Neural cell (in vitro differentiated cells): Measurements from ENCODE around the gene NCEH1. TPM values are rescaled to one million over a fixed set of nuclear protein-coding genes. Genes with fewer than 3 reads are reported as not detected.
"Not testable (repeated sequence)": the region's sequence is repeated elsewhere in the genome, so short reads cannot be mapped to it uniquely, and the experiment has no call there.

ENCODE experiments used
- H2AFZ ChIP-seq: fragments of 200-600, 300-800 bp; sonication (generic), shearing (Covaris generic); 2 replicates; pipeline ENCODE4 v1.6.0; 2014; ENCODE audit warnings: low read depth, mild to moderate bottlenecking, antibody characterized with exemption, low read length, moderate library complexity
- H3F3A ChIP-seq: fragments of 200-600 bp; shearing (Covaris generic); 2 replicates; pipeline ENCODE4 v1.6.1; 2016; ENCODE audit warnings: mild to moderate bottlenecking, moderate library complexity, mixed read lengths, antibody characterized with exemption, low read length; ENCODE audit not compliant: insufficient read depth, poor library complexity, severe bottlenecking
- H3K27ac ChIP-seq: fragments of 200-600, 300-800 bp; sonication (generic), shearing (Covaris generic); 2 replicates; pipeline ENCODE4 v1.5.1; 2014; ENCODE audit warnings: mild to moderate bottlenecking, low read length, moderate library complexity
- H3K27me3 ChIP-seq: fragments of 300-800, 200-600 bp; sonication (generic), shearing (Covaris generic); 2 replicates; pipeline ENCODE4 v1.6.0; 2014; ENCODE audit warnings: mild to moderate bottlenecking, low read depth, low read length, moderate library complexity; ENCODE audit not compliant: insufficient read depth
- H3K36me3 ChIP-seq: fragments of 300-800, 200-600 bp; sonication (generic), shearing (Covaris generic); 2 replicates; pipeline ENCODE4 v1.5.1; 2014; ENCODE audit warnings: mild to moderate bottlenecking, antibody characterized with exemption, low read length, moderate library complexity; ENCODE audit not compliant: insufficient read depth
- H3K4me2 ChIP-seq: fragments of 300-800, 200-600 bp; sonication (generic), shearing (Covaris generic); 2 replicates; pipeline ENCODE4 v1.6.0; 2014; ENCODE audit warnings: mild to moderate bottlenecking, low read length
- H3K4me3 ChIP-seq: fragments of 300-800, 200-600 bp; sonication (generic), shearing (Covaris generic); 2 replicates; pipeline ENCODE4 v1.5.1; 2014; ENCODE audit warnings: mild to moderate bottlenecking, low read length, moderate library complexity
- H3K79me2 ChIP-seq: fragments of 200-600 bp; shearing (Covaris generic); replicated peaks from 2 replicates; pipeline ENCODE4 v1.6.0; 2014; ENCODE audit warnings: mild to moderate bottlenecking, low read length, moderate library complexity; ENCODE audit not compliant: insufficient read depth
- H3K9ac ChIP-seq: fragments of 300-800, 200-600 bp; sonication (generic), shearing (Covaris generic); 2 replicates; pipeline ENCODE4 v1.6.1; 2016; ENCODE audit warnings: mild to moderate bottlenecking, low read length, mixed read lengths
- H3K9me2 ChIP-seq: fragments of 200-600 bp; shearing (Covaris generic); 2 replicates; pipeline ENCODE4 v1.6.1; 2016; ENCODE audit warnings: mild to moderate bottlenecking, low read length, mixed read lengths; ENCODE audit not compliant: insufficient read depth
- H3K9me3 ChIP-seq: fragments of 200-600, 300-800 bp; sonication (generic), shearing (Covaris generic); 2 replicates; pipeline ENCODE4 v1.6.1; 2016; ENCODE audit warnings: mild to moderate bottlenecking, mixed run types, low read length, moderate library complexity, mixed read lengths
- H4K20me1 ChIP-seq: fragments of 200-600 bp; shearing (Covaris generic); 2 replicates; pipeline ENCODE4 v1.6.1; 2016; ENCODE audit warnings: mild to moderate bottlenecking, mixed run types; ENCODE audit not compliant: insufficient read depth
- EP300 ChIP-seq: fragments of 450-650 bp; conservative IDR thresholded peaks from 2 replicates; pipeline ENCODE4 v1.6.1; 2014; ENCODE audit warnings: antibody characterized with exemption, mild to moderate bottlenecking, moderate library complexity; ENCODE audit not compliant: poor library complexity, severe bottlenecking
- MXI1 ChIP-seq: fragments of 450-650 bp; conservative IDR thresholded peaks from 2 replicates; pipeline ENCODE4 v1.6.1; 2014; ENCODE audit warnings: antibody characterized with exemption, mild to moderate bottlenecking; ENCODE audit not compliant: poor library complexity, severe bottlenecking
- POLR2AphosphoS5 ChIP-seq: IDR thresholded peaks from 2 replicates; pipeline ENCODE4 v1.6.1; 2012
- RAD21 ChIP-seq: fragments of 450-650 bp; conservative IDR thresholded peaks from 2 replicates; pipeline ENCODE4 v1.6.1; 2014; ENCODE audit warnings: antibody characterized with exemption, mild to moderate bottlenecking, moderate library complexity
- SMC3 ChIP-seq: fragments of 450-650 bp; conservative IDR thresholded peaks from 2 replicates; pipeline ENCODE4 v1.6.1; 2014; ENCODE audit warnings: antibody characterized with exemption, mild to moderate bottlenecking, moderate library complexity; ENCODE audit not compliant: poor library complexity
- TAF1 ChIP-seq: IDR thresholded peaks from 2 replicates; pipeline ENCODE4 v1.6.1; 2012; ENCODE audit warnings: low read depth
- polyA plus RNA-seq: library from polyadenylated mRNA; depleted of rRNA; stranded (reverse); fragments of >200 nt; gene quantifications from 2 replicates; pipeline ENCODE4 v1.2.3, GENCODE V29; 2014
- TF ChIP-seq, protein P1 (sequence below): fragments of 450-650 bp; IDR thresholded peaks from 2 replicates; pipeline ENCODE4 v1.5.1; 2014; ENCODE audit warnings: antibody characterized with exemption, mild to moderate bottlenecking, moderate library complexity; ENCODE audit not compliant: poor library complexity, severe bottlenecking

The NCEH1 gene
- polyA plus RNA-seq, 1 donor from 2014 or later = 2.1 TPM

DNA sequence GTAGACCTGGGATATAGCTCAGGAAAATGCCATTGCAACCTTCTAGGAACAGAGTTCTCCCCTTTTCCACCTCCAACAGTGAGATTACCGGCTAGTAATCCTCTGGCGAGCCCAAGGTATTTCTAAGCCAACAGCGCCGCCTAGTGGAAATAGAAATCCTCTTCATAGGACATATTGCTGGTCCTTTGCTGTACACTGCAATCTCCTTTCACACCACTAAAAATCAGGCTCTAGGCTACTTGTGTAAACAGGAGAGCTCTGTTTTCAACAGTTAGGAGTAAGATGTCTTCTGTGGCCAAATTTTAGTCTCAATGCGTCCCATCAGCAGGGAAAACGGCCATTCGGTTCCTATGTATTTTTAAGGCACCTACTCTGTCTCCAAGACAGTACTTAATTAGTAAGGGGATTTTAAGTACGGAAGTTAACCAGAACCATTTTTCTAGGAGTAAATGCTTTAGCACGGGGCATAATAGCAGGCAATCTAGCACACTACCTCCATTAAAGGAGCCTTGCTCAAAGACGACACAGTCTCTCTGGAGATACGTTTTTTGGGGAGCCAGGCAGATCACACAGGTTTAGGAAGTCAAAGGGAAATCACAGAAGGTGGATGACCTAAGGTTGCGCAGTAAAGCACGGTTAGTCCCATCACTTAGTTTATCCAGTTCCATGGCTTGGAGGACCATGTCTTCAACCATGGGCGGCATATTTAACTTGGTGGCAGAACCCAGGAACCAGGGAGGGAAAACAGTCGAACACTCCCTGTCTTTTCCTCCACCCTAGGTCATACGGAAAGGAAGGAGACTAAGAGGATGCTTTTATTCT, 43.8 kb downstream of the NCEH1 start:
- Histone ChIP-seq H3F3A (no peaks in the 10 kb centered on the region), H3K27me3 (no peaks in the 10 kb centered on the region), H3K4me3 (no peak overlapping the region), H3K79me2 (no peaks in the 10 kb centered on the region), H3K27ac (no peak overlapping the region), H3K9me2 (no peaks in the 10 kb centered on the region), H3K36me3 (no peaks in the 10 kb centered on the region), H2AFZ (no peak overlapping the region), H4K20me1 (no peaks in the 10 kb centered on the region), H3K9me3 (no peaks in the 10 kb centered on the region), H3K4me2 (no peak overlapping the region), H3K9ac (no peak overlapping the region)
- TF ChIP-seq, protein P1, sequence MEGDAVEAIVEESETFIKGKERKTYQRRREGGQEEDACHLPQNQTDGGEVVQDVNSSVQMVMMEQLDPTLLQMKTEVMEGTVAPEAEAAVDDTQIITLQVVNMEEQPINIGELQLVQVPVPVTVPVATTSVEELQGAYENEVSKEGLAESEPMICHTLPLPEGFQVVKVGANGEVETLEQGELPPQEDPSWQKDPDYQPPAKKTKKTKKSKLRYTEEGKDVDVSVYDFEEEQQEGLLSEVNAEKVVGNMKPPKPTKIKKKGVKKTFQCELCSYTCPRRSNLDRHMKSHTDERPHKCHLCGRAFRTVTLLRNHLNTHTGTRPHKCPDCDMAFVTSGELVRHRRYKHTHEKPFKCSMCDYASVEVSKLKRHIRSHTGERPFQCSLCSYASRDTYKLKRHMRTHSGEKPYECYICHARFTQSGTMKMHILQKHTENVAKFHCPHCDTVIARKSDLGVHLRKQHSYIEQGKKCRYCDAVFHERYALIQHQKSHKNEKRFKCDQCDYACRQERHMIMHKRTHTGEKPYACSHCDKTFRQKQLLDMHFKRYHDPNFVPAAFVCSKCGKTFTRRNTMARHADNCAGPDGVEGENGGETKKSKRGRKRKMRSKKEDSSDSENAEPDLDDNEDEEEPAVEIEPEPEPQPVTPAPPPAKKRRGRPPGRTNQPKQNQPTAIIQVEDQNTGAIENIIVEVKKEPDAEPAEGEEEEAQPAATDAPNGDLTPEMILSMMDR = peak; percentile 93
- TF ChIP-seq EP300 = no peak
- peak; percentile 86 for TF ChIP-seq SMC3
- peak; percentile 93 for TF ChIP-seq RAD21
- no peak for TF ChIP-seq MXI1

DNA sequence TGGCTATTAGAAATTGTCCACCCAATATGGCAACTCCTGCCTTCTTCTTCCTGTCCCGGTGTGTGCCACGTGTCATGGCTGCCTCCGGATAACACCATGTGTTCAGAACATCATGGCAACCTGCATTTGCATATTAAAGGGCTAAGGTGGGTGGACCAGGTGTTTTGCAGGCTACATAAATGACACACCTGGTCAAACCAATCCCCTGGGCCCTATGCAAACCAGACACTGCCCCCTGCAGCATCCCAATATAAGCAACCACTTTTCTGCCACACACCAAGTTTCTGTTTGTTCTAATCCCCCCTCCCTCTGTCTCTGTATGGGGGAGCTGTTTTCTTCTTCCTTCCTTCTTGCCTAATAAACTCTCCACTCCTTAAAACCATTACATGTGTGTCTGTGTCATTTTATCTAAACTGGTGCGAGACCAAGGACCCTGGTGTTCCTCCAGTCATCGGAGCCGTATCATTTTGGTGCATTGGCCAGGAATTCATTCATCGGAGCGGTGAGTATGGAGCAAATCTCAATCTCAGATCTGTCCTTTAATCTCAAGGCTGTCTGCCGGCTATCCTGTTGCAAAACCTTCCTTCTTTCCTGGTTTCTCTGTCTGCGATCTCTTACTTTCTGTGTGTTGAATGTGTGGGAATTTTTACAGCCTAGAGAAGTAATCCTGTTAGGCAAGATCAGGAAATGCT, 44.5 kb downstream of the NCEH1 start:
- Histone ChIP-seq H4K20me1 (no peaks in the 10 kb centered on the region), H3K27ac (no peak overlapping the region), H3K79me2 (no peaks in the 10 kb centered on the region), H3F3A (no peaks in the 10 kb centered on the region), H3K36me3 (no peaks in the 10 kb centered on the region), H3K27me3 (no peaks in the 10 kb centered on the region), H3K4me3 (no peak overlapping the region), H2AFZ (no peak overlapping the region), H3K9ac (no peak overlapping the region), H3K9me3 (no peaks in the 10 kb centered on the region), H3K9me2 (no peaks in the 10 kb centered on the region), H3K4me2 (no peak overlapping the region)
- TF ChIP-seq TAF1 = no peak
- TF ChIP-seq POLR2AphosphoS5 = no peak

DNA sequence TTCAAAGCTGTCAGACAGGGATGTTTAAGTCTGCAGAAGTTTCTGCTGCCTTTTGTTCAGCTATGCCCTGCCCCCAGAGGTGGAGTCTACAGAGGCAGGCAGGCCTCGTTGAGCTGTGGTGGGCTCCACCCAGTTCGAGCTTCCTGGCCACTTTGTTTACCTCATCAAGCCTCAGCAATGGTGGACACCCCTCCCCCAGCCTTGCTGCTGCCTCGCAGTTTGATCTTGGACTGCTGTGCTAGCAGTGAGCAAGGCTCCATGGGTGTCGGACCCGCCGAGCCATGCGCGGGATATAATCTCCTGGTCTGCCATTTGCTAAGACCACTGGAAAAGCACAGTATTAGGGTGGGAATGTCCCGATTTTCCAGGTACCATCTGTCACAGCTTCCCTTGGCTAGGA, 45.4 kb downstream of the NCEH1 start:
- H2AFZ ChIP-seq, H3K4me3 ChIP-seq, H3K9me3 ChIP-seq, H3K36me3 ChIP-seq, H3K9me2 ChIP-seq, H3K9ac ChIP-seq, H3K4me2 ChIP-seq, H4K20me1 ChIP-seq, H3K79me2 ChIP-seq, H3K27ac ChIP-seq, H3F3A ChIP-seq, H3K27me3 ChIP-seq: not testable (repeated sequence)

DNA sequence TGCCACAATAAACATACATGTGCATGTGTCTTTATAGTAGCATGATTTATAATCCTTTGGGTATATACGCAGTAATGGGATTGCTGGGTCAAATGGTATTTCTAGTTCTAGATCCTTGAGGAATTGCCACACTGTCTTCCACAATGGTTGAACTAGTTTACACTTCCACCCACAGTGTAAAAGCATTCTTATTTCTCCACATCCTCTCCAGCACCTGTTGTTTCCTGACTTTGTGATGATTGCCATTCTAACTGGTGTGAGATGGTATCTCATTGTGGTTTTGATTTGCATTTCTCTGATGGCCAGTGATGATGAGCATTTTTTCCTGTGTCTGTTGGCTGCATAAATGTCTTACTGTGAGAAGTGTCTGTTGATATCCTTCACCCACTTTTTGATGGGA, 50.4 kb downstream of the NCEH1 start:
- not testable (repeated sequence) for H3K27me3 ChIP-seq, H3K79me2 ChIP-seq, H3K9me3 ChIP-seq, H2AFZ ChIP-seq, H3K4me3 ChIP-seq, H3K9me2 ChIP-seq, H3K4me2 ChIP-seq, H3K9ac ChIP-seq, H4K20me1 ChIP-seq, H3K27ac ChIP-seq, H3F3A ChIP-seq, H3K36me3 ChIP-seq
